Peyer's patch (tissue), 4 donors: Measurements from ENCODE around the gene ARHGAP12.

Experiments used
- CTCF ChIP-seq, 6 experiments: fragments of 450-650 bp in 4 of 6; fragments of 200-600 bp in 2 of 6; sonication (generic) in 1 of 6; IDR thresholded peaks; one replicate each; pipeline ENCODE4 v1.5.1; 2017 to 2019; ENCODE audit warnings: antibody characterized with exemption in 6 of 6, mild to moderate bottlenecking in 3 of 6, moderate library complexity in 1 of 6
- POLR2A ChIP-seq, 2 donors: fragments of 450-650 bp; IDR thresholded peaks; one replicate each; pipeline ENCODE4 v1.5.1; 2017; ENCODE audit warnings: antibody characterized with exemption in 2 of 2, mild to moderate bottlenecking in 2 of 2, moderate library complexity in 2 of 2

GRCh38 chr10:31947144-31947926, 18.7 kb upstream of the ARHGAP12 start:
- TF ChIP-seq CTCF (IDR thresholded peaks at IDR 0.05) (peak in 3 of 6 experiments; percentile 68 to 79 (median 70)), POLR2A (IDR thresholded peaks at IDR 0.05) (no peak)
